Trophoblast cell (in vitro differentiated cells and primary cell): ENCODE measurements around the gene CD207.

ENCODE experiments used
- DNase-seq, 2 donors: peaks; one replicate each; pipeline ENCODE4 v3.0.0-alpha.2; 2016
- H2AFZ ChIP-seq: 2 replicates; pipeline ENCODE4 v1.6.1; 2013; ENCODE audit warnings: low read length, moderate library complexity, mild to moderate bottlenecking; ENCODE audit not compliant: insufficient read depth, poor library complexity
- H2AK5ac ChIP-seq: 2 replicates; pipeline ENCODE4 v1.6.1; 2013; ENCODE audit warnings: mild to moderate bottlenecking, low read length
- H2BK120ac ChIP-seq: 2 replicates; pipeline ENCODE4 v1.6.1; 2013; ENCODE audit warnings: low read length, mild to moderate bottlenecking, moderate library complexity; ENCODE audit not compliant: insufficient read depth, poor library complexity
- H2BK12ac ChIP-seq: 2 replicates; pipeline ENCODE4 v1.6.1; 2013; ENCODE audit warnings: mild to moderate bottlenecking, low read length, moderate library complexity
- H2BK5ac ChIP-seq: 2 replicates; pipeline ENCODE4 v1.6.1; 2013; ENCODE audit warnings: low read length, low read depth, moderate library complexity, mild to moderate bottlenecking; ENCODE audit not compliant: poor library complexity
- H3K14ac ChIP-seq: 2 replicates; pipeline ENCODE4 v1.6.1; 2013; ENCODE audit warnings: mild to moderate bottlenecking, low read length
- H3K18ac ChIP-seq: 2 replicates; pipeline ENCODE4 v1.6.1; 2013; ENCODE audit warnings: mild to moderate bottlenecking, low read length
- H3K23ac ChIP-seq: 2 replicates; pipeline ENCODE4 v1.6.1; 2013; ENCODE audit warnings: low read length
- H3K27ac ChIP-seq: 2 replicates; pipeline ENCODE4 v1.5.1; 2013; ENCODE audit warnings: low read depth, mild to moderate bottlenecking, inconsistent platforms, low read length, moderate library complexity
- H3K27me3 ChIP-seq: 2 replicates; pipeline ENCODE4 v1.6.1; 2013; ENCODE audit warnings: inconsistent platforms, mild to moderate bottlenecking, low read length, moderate library complexity; ENCODE audit not compliant: insufficient read depth
- H3K36me3 ChIP-seq, 2 experiments: 1 replicate in 1 of 2; 2 replicates in 1 of 2; pipeline ENCODE4 v1.6.1; 2013; ENCODE audit warnings: low read length in 2 of 2, mild to moderate bottlenecking in 2 of 2, moderate library complexity in 1 of 2; ENCODE audit not compliant: insufficient read depth in 2 of 2, control insufficient read depth in 1 of 2
- H3K4ac ChIP-seq: 2 replicates; pipeline ENCODE4 v1.6.1; 2013; ENCODE audit warnings: low read depth, mild to moderate bottlenecking, low read length, moderate library complexity
- H3K4me1 ChIP-seq, 2 experiments: 1 replicate in 1 of 2; 2 replicates in 1 of 2; pipeline ENCODE4 v1.6.1; 2013; ENCODE audit warnings: low read length in 2 of 2, mild to moderate bottlenecking in 2 of 2, moderate library complexity in 1 of 2; ENCODE audit not compliant: insufficient read depth in 2 of 2, control insufficient read depth in 1 of 2
- H3K4me2 ChIP-seq: 2 replicates; pipeline ENCODE4 v1.6.1; 2013; ENCODE audit warnings: inconsistent platforms, mild to moderate bottlenecking, low read length, moderate library complexity
- H3K4me3 ChIP-seq: 2 replicates; pipeline ENCODE4 v1.5.1; 2013; ENCODE audit warnings: mild to moderate bottlenecking, low read depth, low read length, inconsistent platforms
- H3K79me1 ChIP-seq: one replicate; pipeline ENCODE4 v1.6.1; 2013; ENCODE audit warnings: low read length
- H3K79me2 ChIP-seq: 2 replicates; pipeline ENCODE4 v1.6.1; 2013; ENCODE audit warnings: low read length, mild to moderate bottlenecking; ENCODE audit not compliant: control insufficient read depth, insufficient read depth, poor library complexity
- H3K9ac ChIP-seq: 2 replicates; pipeline ENCODE4 v1.6.1; 2013; ENCODE audit warnings: mild to moderate bottlenecking, low read length
- H3K9me3 ChIP-seq: 2 replicates; pipeline ENCODE4 v1.6.1; 2013; ENCODE audit warnings: low read depth, mild to moderate bottlenecking, control low read depth, inconsistent platforms, low read length; ENCODE audit not compliant: insufficient read depth
- H4K12ac ChIP-seq: 2 replicates; pipeline ENCODE4 v1.6.1; 2013; ENCODE audit warnings: low read depth, mild to moderate bottlenecking, low read length, moderate library complexity
- H4K8ac ChIP-seq: 2 replicates; pipeline ENCODE4 v1.6.1; 2013; ENCODE audit warnings: low read depth, mild to moderate bottlenecking, low read length, moderate library complexity
- H4K91ac ChIP-seq: one replicate; pipeline ENCODE4 v1.6.1; 2013; ENCODE audit warnings: low read depth, mild to moderate bottlenecking, low read length, moderate library complexity
- WGBS: extraction: QIAGEN DNeasy Blood & Tissue Kit; methylation state at CpG from one replicate; pipeline ENCODE4 v1.1.7; 2013; ENCODE audit warnings: missing lambda C conversion rate; ENCODE audit not compliant: insufficient read length, insufficient coverage; ENCODE audit errors: extremely low coverage; 5-methylcytosine and 5-hydroxymethylcytosine counted together

The CD207 gene

GRCh38 chr2:70850925-70851324 is 15.3 kb upstream of the CD207 start:
- Histone ChIP-seq H2BK12ac (no peak overlapping the region), H3K27me3 (no peaks in the 10 kb centered on the region), H3K4me3 (no peak overlapping the region), H3K4me2 (no peak overlapping the region), H2BK5ac (no peak overlapping the region), H3K9me3 (no peaks in the 10 kb centered on the region), H3K27ac (no peak overlapping the region), H3K4ac (no peak overlapping the region), H3K23ac (no peak overlapping the region), H3K36me3 (no peaks in the 10 kb centered on the region), H3K9ac (no peak overlapping the region), H4K12ac (no peak overlapping the region), H3K79me2 (no peaks in the 10 kb centered on the region), H3K14ac (no peak overlapping the region), H2BK120ac (no peak overlapping the region), H2AFZ (no peak overlapping the region), H3K79me1 (no peaks in the 10 kb centered on the region), H2AK5ac (no peak overlapping the region), H4K91ac (no peak overlapping the region), H4K8ac (no peak overlapping the region), H3K18ac (no peak overlapping the region), H3K4me1 (no peaks in the 10 kb centered on the region)
- no CpG with 5 or more reads among the region's 2 CpGs for WGBS
- DNase-seq, result no peak

- Histone ChIP-seq H4K12ac (no peak overlapping the region), H2BK120ac (no peak overlapping the region), H3K79me1 (no peaks in the 10 kb centered on the region), H2AFZ (no peak overlapping the region), H3K9me3 (peaks cover 5% of the 10 kb centered on the region), H3K4me3 (no peak overlapping the region), H2BK5ac (no peak overlapping the region), H2BK12ac (no peak overlapping the region), H4K8ac (no peak overlapping the region), H3K4me1 (no peaks in the 10 kb centered on the region), H3K4me2 (no peak overlapping the region), H3K4ac (no peak overlapping the region), H3K36me3 (no peaks in the 10 kb centered on the region), H3K23ac (no peak overlapping the region), H3K14ac (no peak overlapping the region), H4K91ac (no peak overlapping the region), H3K79me2 (no peaks in the 10 kb centered on the region), H3K27ac (no peak overlapping the region), H2AK5ac (no peak overlapping the region), H3K27me3 (no peaks in the 10 kb centered on the region), H3K18ac (no peak overlapping the region), H3K9ac (no peak overlapping the region)
- WGBS, result no CpG with 5 or more reads among the region's 7 CpGs
- DNase-seq, result no peak
These were observed 6.8 kb upstream of the CD207 start for GRCh38 chr2:70842401-70842800.

- Histone ChIP-seq H2AK5ac (no peak overlapping the region), H2BK12ac (no peak overlapping the region), H4K12ac (no peak overlapping the region), H3K4me1 (no peaks in the 10 kb centered on the region), H3K14ac (no peak overlapping the region), H2BK120ac (no peak overlapping the region), H3K79me2 (no peaks in the 10 kb centered on the region), H3K4me2 (no peak overlapping the region), H3K9ac (no peak overlapping the region), H3K4me3 (no peak overlapping the region), H2AFZ (no peak overlapping the region), H3K23ac (no peak overlapping the region), H3K9me3 (peaks cover 5% of the 10 kb centered on the region), H4K8ac (no peak overlapping the region), H3K18ac (no peak overlapping the region), H3K36me3 (no peaks in the 10 kb centered on the region), H3K27ac (no peak overlapping the region), H3K27me3 (no peaks in the 10 kb centered on the region), H3K4ac (no peak overlapping the region), H3K79me1 (no peaks in the 10 kb centered on the region), H2BK5ac (no peak overlapping the region), H4K91ac (no peak overlapping the region)
- no peak for DNase-seq
- WGBS, result no CpG with 5 or more reads among the region's 10 CpGs
These were observed 2.6 kb upstream of the CD207 start for GRCh38 chr2:70837980-70838925.

- H2BK12ac ChIP-seq, result no peak overlapping the region
- H2AK5ac ChIP-seq, result no peak overlapping the region
- H3K4ac ChIP-seq, result no peak overlapping the region
- no peaks in the 10 kb centered on the region for H3K79me2 ChIP-seq
- H3K27me3 ChIP-seq, result no peaks in the 10 kb centered on the region
- H2BK5ac ChIP-seq, result no peak overlapping the region
- peaks cover 4% of the 10 kb centered on the region for H3K9me3 ChIP-seq
- H3K4me1 ChIP-seq, result no peaks in the 10 kb centered on the region
- no CpG with 5 or more reads among the region's 4 CpGs for WGBS
- H3K79me1 ChIP-seq, result no peaks in the 10 kb centered on the region
- no peak overlapping the region for H2AFZ ChIP-seq
- no peak overlapping the region for H4K12ac ChIP-seq
- H2BK120ac ChIP-seq, result no peak overlapping the region
- no peak overlapping the region for H4K8ac ChIP-seq
- no peak overlapping the region for H3K9ac ChIP-seq
- H3K27ac ChIP-seq, result no peak overlapping the region
- no peak for DNase-seq
- H3K36me3 ChIP-seq, result no peaks in the 10 kb centered on the region
- no peak overlapping the region for H3K14ac ChIP-seq
- H3K4me2 ChIP-seq, result no peak overlapping the region
- no peak overlapping the region for H4K91ac ChIP-seq
- no peak overlapping the region for H3K18ac ChIP-seq
- H3K23ac ChIP-seq, result no peak overlapping the region
- no peak overlapping the region for H3K4me3 ChIP-seq
These were observed 735 bp downstream of the CD207 start for GRCh38 chr2:70834881-70835280.
